Panc1 (cell line): ENCODE data around the gene CD101. TPM values are rescaled to one million over a fixed set of nuclear protein-coding genes. Genes with fewer than 3 reads are reported as not detected.

Experiments used
- ATAC-seq: fragments of 200-7000 bp; cut with Tn5 transposase; 2 replicates; pipeline ENCODE4 v1.9.1; 2020; ENCODE audit warnings: mild to moderate bottlenecking, moderate library complexity
- BruUV-seq: library from RNA; stranded (reverse); fragments of 400-500 nt; replicated peaks from 2 replicates; lab custom pipeline; 2021; lab: Mats Ljungman, UMichigan
- CTCF ChIA-PET: fragments of 300-600 bp; sonication (Branson Sonifier 250); formaldehyde crosslinking; loops from one replicate; lab custom pipeline; 2022; ENCODE audit warnings: antibody characterized with exemption; lab: Charles Lee
- POLR2A ChIA-PET: fragments of 300-600 bp; sonication (Branson Sonifier 250); formaldehyde crosslinking; loops from one replicate; lab custom pipeline; 2022; ENCODE audit warnings: antibody characterized with exemption; lab: Charles Lee
- DNase-seq: peaks from one replicate; pipeline ENCODE4 v3.0.0-alpha.2; 2010; ENCODE audit warnings: low read depth, low spot score
- H3K27ac ChIP-seq: 2 replicates; pipeline ENCODE4 v1.5.1; 2011; ENCODE audit warnings: mild to moderate bottlenecking, low read length, inconsistent platforms
- H3K27me3 ChIP-seq: fragments of 200-500 bp; sonication (Bioruptor generic); 2 replicates; pipeline ENCODE4 v1.6.0; 2014; ENCODE audit warnings: low read length, inconsistent platforms; ENCODE audit not compliant: control insufficient read depth, insufficient read depth
- H3K36me3 ChIP-seq: fragments of 200-500 bp; sonication (Bioruptor generic); 2 replicates; pipeline ENCODE4 v1.5.1; 2014; ENCODE audit warnings: inconsistent platforms, mild to moderate bottlenecking, low read length, moderate library complexity; ENCODE audit not compliant: control insufficient read depth, insufficient read depth
- H3K4me1 ChIP-seq: 2 replicates; pipeline ENCODE4 v1.5.1; 2011; ENCODE audit warnings: inconsistent platforms, mild to moderate bottlenecking, low read length, moderate library complexity; ENCODE audit not compliant: control insufficient read depth, insufficient read depth
- H3K4me3 ChIP-seq, 2 experiments: 2 replicates each; pipeline ENCODE4 v1.5.1; 2011 to 2012; ENCODE audit warnings: low read depth in 2 of 2, low read length in 2 of 2, mild to moderate bottlenecking in 2 of 2, inconsistent platforms in 1 of 2, moderate library complexity in 1 of 2
- H3K9me3 ChIP-seq: fragments of 200-500 bp; sonication (Bioruptor generic); 2 replicates; pipeline ENCODE4 v1.5.1; 2014; ENCODE audit warnings: low read depth, mild to moderate bottlenecking, inconsistent platforms, low read length, moderate library complexity; ENCODE audit not compliant: control insufficient read depth, insufficient read depth
- CTCF ChIP-seq: fragments of 450-650 bp; IDR thresholded peaks from 2 replicates; pipeline ENCODE4 v1.5.1; 2017; ENCODE audit warnings: mild to moderate bottlenecking
- POLR2AphosphoS5 ChIP-seq: IDR thresholded peaks from 2 replicates; pipeline ENCODE4 v1.6.1; 2012; ENCODE audit warnings: mild to moderate bottlenecking, low read depth, low read length, moderate library complexity
- REST ChIP-seq, 2 experiments: IDR thresholded peaks; 2 replicates each; pipeline ENCODE4 v1.6.1; 2011 to 2012; ENCODE audit warnings: low read depth in 2 of 2, control low read depth in 1 of 2, low read length in 1 of 2, mild to moderate bottlenecking in 1 of 2, moderate library complexity in 1 of 2; ENCODE audit not compliant: insufficient read depth in 1 of 2
- SIN3A ChIP-seq: IDR thresholded peaks from 2 replicates; pipeline ENCODE4 v1.6.1; 2012; ENCODE audit warnings: low read depth, mild to moderate bottlenecking, low read length, moderate library complexity, borderline replicate concordance; ENCODE audit not compliant: insufficient read depth
- TCF7L2 ChIP-seq: IDR thresholded peaks from 2 replicates; pipeline ENCODE4 v1.6.1; 2011; ENCODE audit warnings: mild to moderate bottlenecking, low read depth, low read length, inconsistent platforms
- in situ Hi-C: cut with HindIII; loops from 2 replicates; pipeline ENCODE4 v1.10.0; 2016; ENCODE audit warnings: low sequenced_read_pairs, low pct_unique_long_range_greater_than_20kb
- intact Hi-C: fragments of 100-400 bp; cut with micrococcal nuclease; formaldehyde crosslinking; loops from one replicate; pipeline ENCODE4 v1.10.0; 2022; ENCODE audit not compliant: unreplicated experiment
- total RNA-seq: library from RNA; stranded (reverse); gene quantifications from one replicate; pipeline ENCODE4 v1.2.1, GENCODE V29; 2021; ENCODE audit not compliant: unreplicated experiment

The CD101 gene
- total RNA-seq, 1 experiment from 2014 or later = not detected

DNA sequence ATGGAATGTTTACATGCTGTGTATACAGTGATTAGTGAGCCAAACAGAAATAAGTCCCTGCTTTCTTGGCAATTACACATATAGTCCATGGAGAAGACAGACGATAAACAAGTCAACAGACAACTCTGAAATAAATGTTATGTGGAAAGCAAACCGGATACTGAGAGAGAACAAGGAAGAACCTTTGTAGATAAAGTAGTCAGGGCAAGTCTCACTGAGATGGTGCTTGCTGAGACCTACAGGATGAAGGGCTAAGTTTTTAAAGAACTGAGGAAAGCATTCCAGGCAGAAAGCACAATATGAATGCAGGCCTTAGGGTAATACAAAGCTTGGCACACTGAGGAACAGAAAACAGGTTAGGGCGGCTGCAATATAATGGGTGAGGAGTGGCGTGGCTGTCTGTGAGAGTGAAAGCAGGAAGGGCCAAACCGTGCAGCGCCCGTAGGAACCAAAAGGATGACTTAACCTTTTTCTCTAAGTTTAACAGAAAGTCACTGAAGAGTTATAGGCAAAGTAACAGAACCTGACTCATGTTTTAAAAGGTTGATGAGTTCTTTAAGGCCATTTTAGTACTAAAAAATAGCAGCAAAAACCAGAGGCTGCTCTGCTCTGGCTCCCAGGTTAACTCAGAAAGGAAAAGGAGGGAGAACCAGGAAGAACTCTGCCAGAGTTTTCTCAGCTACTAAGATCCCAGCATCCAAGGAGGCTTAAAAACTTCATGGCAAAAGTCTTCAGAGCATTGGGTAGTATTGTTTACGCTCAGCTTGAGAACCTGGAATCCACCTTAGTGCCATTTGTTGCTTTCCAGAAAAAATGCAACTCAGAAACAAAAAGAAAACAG, 49.9 kb downstream of the CD101 start:
- in situ Hi-C loops = no loop called here
- Histone ChIP-seq H3K27ac (peak overlapping the region; percentile 63), H3K4me3 (peak overlapping the region; percentile 1 to 7; a peak in 2 of 4 replicates)

GRCh38 chr1:117054068-117054467, 52.5 kb downstream of the CD101 start:
- CTCF ChIA-PET = no interaction called here
- POLR2A ChIA-PET = no interaction called here
- intact Hi-C loops (loop anchor here (5.0 kb wide), 1 partner anchor 197 kb away; no protein-coding TSS in a partner anchor), in situ Hi-C loops (no loop called here)
- no peaks in the 10 kb centered on the region for H3K9me3 ChIP-seq
- ATAC-seq = no peak
- no TSS peak for BruUV-seq
- no peak overlapping the region for H3K27ac ChIP-seq
- no peaks in the 10 kb centered on the region for H3K36me3 ChIP-seq
- no peak for DNase-seq
- H3K4me1 ChIP-seq = peaks cover 6% of the 10 kb centered on the region; the same call in 1 of the 2 replicates
- no peak overlapping the region for H3K4me3 ChIP-seq
- no peaks in the 10 kb centered on the region for H3K27me3 ChIP-seq
- TF ChIP-seq TCF7L2 (no peak), SIN3A (no peak), POLR2AphosphoS5 (no peak), REST (IDR thresholded peaks at IDR 0.05; ENCODE audit: insufficient read depth in 1 of 2, low read depth in 2 of 2, low read length in 1 of 2) (no peak)

More for the DNA sequence above, 49.9 kb downstream of the CD101 start:
- DNase-seq (no peak), ATAC-seq (peak; percentile 78)
- H3K27me3 ChIP-seq = no peaks in the 10 kb centered on the region
- no peaks in the 10 kb centered on the region for H3K36me3 ChIP-seq
- POLR2A ChIA-PET = no interaction called here
- CTCF ChIA-PET = no interaction called here
- TF ChIP-seq POLR2AphosphoS5 = no peak
- TF ChIP-seq CTCF = no peak
- TF ChIP-seq SIN3A = no peak
- TF ChIP-seq TCF7L2 = no peak
- no peak for TF ChIP-seq REST (IDR thresholded peaks at IDR 0.05; ENCODE audit: insufficient read depth in 1 of 2, low read depth in 2 of 2, low read length in 1 of 2)
- no peaks in the 10 kb centered on the region for H3K9me3 ChIP-seq
- no peaks in the 10 kb centered on the region for H3K4me1 ChIP-seq
- intact Hi-C loops = loop anchor here (5.0 kb wide), 1 partner anchor 194 kb away; no protein-coding TSS in a partner anchor
- no TSS peak for BruUV-seq
